BLaER1 (cell line): ENCODE measurements around the gene TGOLN2.

Experiments used
- H3K27ac ChIP-seq: shearing (Covaris generic); formaldehyde crosslinking; 2 replicates; pipeline ENCODE4 v1.8.1; 2022
- H3K27me3 ChIP-seq: shearing (Covaris generic); formaldehyde crosslinking; 2 replicates; pipeline ENCODE4 v1.8.1; 2022
- H3K36me3 ChIP-seq: shearing (Covaris generic); formaldehyde crosslinking; 2 replicates; pipeline ENCODE4 v1.8.1; 2022
- H3K4me1 ChIP-seq: shearing (Covaris generic); formaldehyde crosslinking; 2 replicates; pipeline ENCODE4 v1.8.1; 2022
- H3K4me2 ChIP-seq: shearing (Covaris generic); formaldehyde crosslinking; 2 replicates; pipeline ENCODE4 v1.8.1; 2022
- H3K4me3 ChIP-seq: shearing (Covaris generic); formaldehyde crosslinking; 2 replicates; pipeline ENCODE4 v1.8.1; 2022
- H3K9ac ChIP-seq: shearing (Covaris generic); formaldehyde crosslinking; 2 replicates; pipeline ENCODE4 v1.8.1; 2022
- H3K9me3 ChIP-seq: shearing (Covaris generic); formaldehyde crosslinking; 2 replicates; pipeline ENCODE4 v1.8.1; 2022
- H4K20me1 ChIP-seq: shearing (Covaris generic); formaldehyde crosslinking; 2 replicates; pipeline ENCODE4 v1.8.1; 2022
- Cebpa-rat ChIP-seq: shearing (Covaris generic); IDR thresholded peaks from 2 replicates; pipeline ENCODE4 v1.8.1; 2022

TGOLN2 gene

GRCh38 chr2:85288244-85288725 lies 39.5 kb downstream of the TGOLN2 start:
- H3K9me3 ChIP-seq, result no peaks in the 10 kb centered on the region
- H3K4me2 ChIP-seq, result no peak overlapping the region
- H3K27me3 ChIP-seq, result no peaks in the 10 kb centered on the region
- no peak overlapping the region for H3K9ac ChIP-seq
- no peaks in the 10 kb centered on the region for H3K36me3 ChIP-seq
- peaks cover 37% of the 10 kb centered on the region for H3K4me1 ChIP-seq
- no peaks in the 10 kb centered on the region for H4K20me1 ChIP-seq
- no peak for TF ChIP-seq Cebpa-rat
- no peak overlapping the region for H3K4me3 ChIP-seq
- no peak overlapping the region for H3K27ac ChIP-seq

GRCh38 chr2:85287721-85288120 lies 40.1 kb downstream of the TGOLN2 start:
- H3K36me3 ChIP-seq, result no peaks in the 10 kb centered on the region
- H3K9ac ChIP-seq, result no peak overlapping the region
- no peak for TF ChIP-seq Cebpa-rat
- H3K4me3 ChIP-seq, result no peak overlapping the region
- no peak overlapping the region for H3K27ac ChIP-seq
- no peak overlapping the region for H3K4me2 ChIP-seq
- no peaks in the 10 kb centered on the region for H3K9me3 ChIP-seq
- no peaks in the 10 kb centered on the region for H3K27me3 ChIP-seq
- H3K4me1 ChIP-seq, result peaks cover 37% of the 10 kb centered on the region
- no peaks in the 10 kb centered on the region for H4K20me1 ChIP-seq

- Histone ChIP-seq H3K4me1 (peaks cover 37% of the 10 kb centered on the region), H4K20me1 (no peaks in the 10 kb centered on the region), H3K9me3 (no peaks in the 10 kb centered on the region), H3K9ac (0 out of 2 replicates have a peak overlapping the region, but pooled peaks have one; percentile 3), H3K27me3 (no peaks in the 10 kb centered on the region), H3K36me3 (no peaks in the 10 kb centered on the region), H3K27ac (no peak overlapping the region), H3K4me2 (peak overlapping the region; percentile 60), H3K4me3 (no peak overlapping the region)
- TF ChIP-seq Cebpa-rat, result no peak
Observed at GRCh38 chr2:85286918-85287317, 40.9 kb downstream of the TGOLN2 start.

- Histone ChIP-seq H3K27ac (no peak overlapping the region), H3K4me3 (no peak overlapping the region), H3K36me3 (no peaks in the 10 kb centered on the region), H4K20me1 (no peaks in the 10 kb centered on the region), H3K4me2 (no peak overlapping the region), H3K4me1 (peaks cover 18% of the 10 kb centered on the region), H3K9ac (no peak overlapping the region), H3K9me3 (no peaks in the 10 kb centered on the region), H3K27me3 (no peaks in the 10 kb centered on the region)
- TF ChIP-seq Cebpa-rat, result no peak
Observed at GRCh38 chr2:85283641-85284040, 44.1 kb downstream of the TGOLN2 start.

GRCh38 chr2:85282914-85283313 lies 44.9 kb downstream of the TGOLN2 start:
- TF ChIP-seq Cebpa-rat, result no peak
- Histone ChIP-seq H3K4me2 (no peak overlapping the region), H3K27ac (no peak overlapping the region), H4K20me1 (no peaks in the 10 kb centered on the region), H3K27me3 (no peaks in the 10 kb centered on the region), H3K4me3 (no peak overlapping the region), H3K36me3 (no peaks in the 10 kb centered on the region), H3K9ac (no peak overlapping the region), H3K9me3 (no peaks in the 10 kb centered on the region), H3K4me1 (peaks cover 14% of the 10 kb centered on the region)

- no peak overlapping the region for H3K27ac ChIP-seq
- no peak overlapping the region for H3K9ac ChIP-seq
- H3K9me3 ChIP-seq, result no peaks in the 10 kb centered on the region
- H4K20me1 ChIP-seq, result no peaks in the 10 kb centered on the region
- H3K36me3 ChIP-seq, result no peaks in the 10 kb centered on the region
- no peak for TF ChIP-seq Cebpa-rat
- no peak overlapping the region for H3K4me2 ChIP-seq
- no peaks in the 10 kb centered on the region for H3K27me3 ChIP-seq
- no peak overlapping the region for H3K4me3 ChIP-seq
- H3K4me1 ChIP-seq, result peaks cover 3% of the 10 kb centered on the region
Observed at GRCh38 chr2:85281553-85281952, 46.2 kb downstream of the TGOLN2 start.

GRCh38 chr2:85278361-85278760 lies 49.4 kb downstream of the TGOLN2 start:
- no peaks in the 10 kb centered on the region for H3K27me3 ChIP-seq
- H3K4me3 ChIP-seq, result no peak overlapping the region
- H3K36me3 ChIP-seq, result no peaks in the 10 kb centered on the region
- no peaks in the 10 kb centered on the region for H3K9me3 ChIP-seq
- H4K20me1 ChIP-seq, result no peaks in the 10 kb centered on the region
- no peak for TF ChIP-seq Cebpa-rat
- no peak overlapping the region for H3K27ac ChIP-seq
- H3K4me2 ChIP-seq, result no peak overlapping the region
- no peak overlapping the region for H3K9ac ChIP-seq
- no peaks in the 10 kb centered on the region for H3K4me1 ChIP-seq

GRCh38 chr2:85277416-85278158 lies 50.2 kb downstream of the TGOLN2 start:
- H3K4me2 ChIP-seq, result no peak overlapping the region
- H4K20me1 ChIP-seq, result no peaks in the 10 kb centered on the region

GRCh38 chr2:85276571-85277118 lies 51.1 kb downstream of the TGOLN2 start:
- Histone ChIP-seq H3K27ac (no peak overlapping the region), H3K36me3 (no peaks in the 10 kb centered on the region), H3K4me1 (no peaks in the 10 kb centered on the region), H3K27me3 (no peaks in the 10 kb centered on the region), H4K20me1 (no peaks in the 10 kb centered on the region), H3K9ac (no peak overlapping the region), H3K4me3 (no peak overlapping the region), H3K9me3 (no peaks in the 10 kb centered on the region), H3K4me2 (no peak overlapping the region)
- TF ChIP-seq Cebpa-rat, result no peak

More at GRCh38 chr2:85277416-85278158, 50.2 kb downstream of the TGOLN2 start:
- Histone ChIP-seq H3K27me3 (no peaks in the 10 kb centered on the region), H3K27ac (no peak overlapping the region), H3K36me3 (no peaks in the 10 kb centered on the region), H3K9ac (no peak overlapping the region), H3K4me1 (no peaks in the 10 kb centered on the region), H3K4me3 (no peak overlapping the region), H3K9me3 (no peaks in the 10 kb centered on the region)
- no peak for TF ChIP-seq Cebpa-rat

GRCh38 chr2:85275984-85276540 lies 51.7 kb downstream of the TGOLN2 start:
- Histone ChIP-seq H3K4me2 (no peak overlapping the region), H4K20me1 (no peaks in the 10 kb centered on the region), H3K4me3 (no peak overlapping the region), H3K9me3 (no peaks in the 10 kb centered on the region), H3K9ac (no peak overlapping the region), H3K27me3 (no peaks in the 10 kb centered on the region), H3K36me3 (no peaks in the 10 kb centered on the region), H3K4me1 (no peaks in the 10 kb centered on the region), H3K27ac (no peak overlapping the region)
- no peak for TF ChIP-seq Cebpa-rat
